ENCODE data around the gene TARBP2.
A peak's percentile ranks its signal among the peaks of the same experiment; 100 is the strongest.
"Not testable (repeated sequence)": the region's sequence is repeated elsewhere in the genome, so short reads cannot be mapped to it uniquely, and the experiment has no call there.

Gene TARBP2

DNA sequence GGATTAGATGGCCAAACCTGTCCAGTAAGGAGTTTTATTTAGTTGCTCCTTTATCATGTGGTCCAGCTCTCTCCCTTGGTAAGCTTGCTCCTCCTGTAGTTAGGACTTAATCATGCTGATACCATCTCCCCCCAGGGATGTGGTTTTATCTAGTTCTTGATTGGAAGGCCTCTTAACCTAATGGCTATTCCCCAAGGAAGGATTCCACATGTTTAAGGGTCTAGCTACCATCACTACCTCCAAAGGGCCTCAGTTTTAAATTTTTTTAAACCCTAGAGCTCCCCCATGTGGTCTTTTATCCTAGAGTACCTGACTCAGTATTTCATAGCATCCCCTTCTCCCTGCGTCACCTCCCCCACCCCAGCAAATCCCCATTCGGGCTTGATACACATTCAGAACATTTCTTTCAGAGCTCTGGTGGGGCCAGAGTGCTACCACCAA is 24.3 kb upstream of the TARBP2 start:
- DNase-seq: no peak

GRCh38 chr12:53478865-53479264 is 22.2 kb upstream of the TARBP2 start:
- no peak for DNase-seq

DNA sequence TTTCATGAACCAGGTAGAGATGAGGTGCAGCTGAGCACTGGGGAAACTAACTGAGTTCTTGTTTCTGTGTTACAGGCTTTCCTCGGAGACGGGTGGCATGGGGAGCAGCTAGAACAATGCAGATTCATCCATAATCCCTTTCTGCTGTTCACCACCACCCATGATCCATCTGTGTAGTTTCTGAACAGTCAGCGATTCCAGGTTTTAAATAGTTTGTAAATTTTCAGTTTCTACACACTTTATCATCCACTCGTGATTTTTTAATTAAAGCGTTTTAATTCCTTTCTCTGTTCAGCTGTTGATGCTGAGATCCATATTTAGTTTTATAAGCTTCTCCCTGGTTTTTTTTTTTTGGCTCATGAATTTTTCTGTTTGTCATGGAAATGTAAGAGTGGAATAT is 21.8 kb upstream of the TARBP2 start:
- DNase-seq: no peak

GRCh38 chr12:53480491-53481442 is 20.3 kb upstream of the TARBP2 start:
- no peak for DNase-seq

DNA sequence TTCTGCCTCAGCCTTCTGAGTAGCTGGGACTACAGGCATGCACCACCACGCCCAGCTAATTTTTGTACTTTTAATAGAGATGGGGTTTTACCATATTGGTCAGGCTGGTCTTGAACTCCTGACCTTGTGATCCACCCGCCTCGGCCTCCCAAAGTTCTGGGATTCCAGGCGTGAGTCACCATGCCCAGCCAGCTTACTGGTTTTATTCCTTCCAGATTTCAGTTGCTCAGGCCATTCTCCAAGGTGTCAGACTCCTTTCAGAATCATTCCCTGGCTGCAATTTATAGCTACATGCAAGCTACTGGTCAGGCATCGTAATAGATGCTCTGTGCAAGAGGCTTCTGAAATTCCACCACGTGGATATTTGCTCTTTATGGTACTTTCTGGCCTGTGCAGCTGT is 19.6 kb upstream of the TARBP2 start:
- DNase-seq: not testable (repeated sequence)

DNA sequence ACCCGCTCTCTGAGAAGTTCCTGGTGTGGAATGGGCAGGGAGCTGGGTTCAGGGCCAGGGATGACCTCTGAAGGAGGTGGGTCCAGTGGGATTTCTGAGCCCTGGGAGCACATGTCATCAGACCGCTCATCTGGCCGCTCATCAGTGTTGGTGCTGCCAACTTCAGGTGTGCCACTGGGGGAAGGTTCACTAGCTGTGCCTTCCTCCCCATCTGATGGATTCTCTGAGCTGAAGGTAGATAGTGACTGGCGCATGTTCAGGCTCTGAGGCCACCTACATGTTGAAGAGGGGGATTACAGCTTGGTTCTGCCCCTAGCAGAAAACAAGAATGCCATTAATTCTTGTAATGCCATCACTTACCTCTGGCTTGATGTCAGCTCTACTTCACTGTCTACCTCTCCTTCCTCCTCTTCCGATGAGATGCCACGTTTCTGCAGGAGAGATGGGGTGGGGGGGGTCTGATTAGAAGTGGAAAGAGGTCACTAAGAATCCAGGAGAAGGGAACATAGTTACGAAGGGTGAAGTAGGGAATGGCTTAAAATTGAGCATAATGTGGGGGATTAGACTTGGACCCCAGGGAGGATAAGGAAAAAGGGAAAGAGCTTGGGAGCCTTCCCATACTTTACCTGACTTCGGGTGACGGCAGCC is 19.0 kb upstream of the TARBP2 start:
- no peak for DNase-seq

DNA sequence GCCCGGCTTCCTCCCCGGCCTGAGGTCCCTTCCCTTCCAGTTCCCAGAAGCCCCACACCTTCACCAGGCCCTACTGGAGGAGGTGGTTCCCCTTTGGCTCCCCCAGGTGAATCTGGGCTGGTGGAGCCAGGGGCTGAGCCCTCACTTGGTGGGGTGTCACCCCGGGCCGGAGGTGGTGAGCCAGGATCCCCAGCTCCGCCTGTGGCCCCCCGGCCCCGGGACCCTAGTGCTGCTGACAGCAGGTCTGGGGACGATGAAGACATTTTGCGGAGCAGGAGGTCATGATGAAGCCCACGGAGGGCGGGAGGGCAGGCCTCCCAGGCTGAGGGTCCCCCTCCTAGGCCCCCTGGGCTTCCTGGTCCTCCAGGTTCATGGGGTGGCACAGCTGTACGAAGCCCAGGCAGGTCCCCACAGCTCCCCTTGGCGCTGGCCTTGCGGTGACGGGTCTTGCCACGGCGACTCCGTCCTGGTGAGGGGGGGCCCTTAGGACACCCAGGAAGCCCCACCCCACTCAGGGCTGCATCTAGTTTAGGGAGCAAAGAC is 18.4 kb upstream of the TARBP2 start:
- DNase-seq: no peak

GRCh38 chr12:53483225-53483978 is 17.7 kb upstream of the TARBP2 start:
- no peak for DNase-seq

GRCh38 chr12:53483979-53484377 is 17.1 kb upstream of the TARBP2 start:
- no peak for DNase-seq

- no peak for DNase-seq
These were observed 16.2 kb upstream of the TARBP2 start for GRCh38 chr12:53484686-53485575.

- DNase-seq: no peak
These were observed 14.9 kb upstream of the TARBP2 start for GRCh38 chr12:53485955-53486735.

DNA sequence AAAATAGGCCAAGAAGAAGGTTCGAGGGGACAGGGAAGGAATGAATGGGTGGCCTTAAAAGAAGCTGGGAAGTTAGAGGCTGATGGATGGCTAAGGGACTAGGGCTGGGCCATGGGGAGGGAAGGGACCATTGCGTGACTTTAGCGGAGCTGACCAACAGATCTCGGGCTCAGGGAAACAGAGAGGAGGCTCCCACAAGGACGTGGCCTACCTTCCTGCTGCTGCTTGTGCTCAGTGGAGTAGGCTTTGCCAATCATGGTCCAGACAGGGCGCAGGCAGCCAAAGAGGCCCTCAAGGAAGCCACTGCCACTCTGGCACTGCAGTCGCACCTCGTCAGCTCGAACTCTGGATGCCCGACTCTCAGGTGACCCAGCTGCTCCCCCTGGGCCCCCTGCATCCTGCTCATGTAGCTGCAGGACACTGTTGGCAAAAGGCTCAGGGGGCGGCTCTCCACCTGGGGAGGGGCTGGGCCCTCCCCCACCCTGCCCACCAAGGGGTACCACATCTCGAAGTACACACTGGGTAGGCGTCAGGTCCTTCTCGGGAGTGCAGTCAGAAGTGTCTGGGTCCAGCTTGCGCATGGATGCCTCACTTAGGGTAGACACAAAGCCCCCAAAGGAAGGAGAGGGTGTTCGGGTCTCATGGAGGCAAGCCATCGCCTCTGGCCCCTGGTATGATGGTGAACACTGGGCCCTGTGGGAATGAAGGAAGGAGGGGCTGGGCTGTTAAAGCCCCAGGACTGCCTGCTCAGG is 14.2 kb upstream of the TARBP2 start:
- DNase-seq: no peak

GRCh38 chr12:53489242-53489864 is 11.7 kb upstream of the TARBP2 start:
- DNase-seq: no peak

GRCh38 chr12:53492188-53492587 is 8.9 kb upstream of the TARBP2 start:
- DNase-seq: no peak

DNA sequence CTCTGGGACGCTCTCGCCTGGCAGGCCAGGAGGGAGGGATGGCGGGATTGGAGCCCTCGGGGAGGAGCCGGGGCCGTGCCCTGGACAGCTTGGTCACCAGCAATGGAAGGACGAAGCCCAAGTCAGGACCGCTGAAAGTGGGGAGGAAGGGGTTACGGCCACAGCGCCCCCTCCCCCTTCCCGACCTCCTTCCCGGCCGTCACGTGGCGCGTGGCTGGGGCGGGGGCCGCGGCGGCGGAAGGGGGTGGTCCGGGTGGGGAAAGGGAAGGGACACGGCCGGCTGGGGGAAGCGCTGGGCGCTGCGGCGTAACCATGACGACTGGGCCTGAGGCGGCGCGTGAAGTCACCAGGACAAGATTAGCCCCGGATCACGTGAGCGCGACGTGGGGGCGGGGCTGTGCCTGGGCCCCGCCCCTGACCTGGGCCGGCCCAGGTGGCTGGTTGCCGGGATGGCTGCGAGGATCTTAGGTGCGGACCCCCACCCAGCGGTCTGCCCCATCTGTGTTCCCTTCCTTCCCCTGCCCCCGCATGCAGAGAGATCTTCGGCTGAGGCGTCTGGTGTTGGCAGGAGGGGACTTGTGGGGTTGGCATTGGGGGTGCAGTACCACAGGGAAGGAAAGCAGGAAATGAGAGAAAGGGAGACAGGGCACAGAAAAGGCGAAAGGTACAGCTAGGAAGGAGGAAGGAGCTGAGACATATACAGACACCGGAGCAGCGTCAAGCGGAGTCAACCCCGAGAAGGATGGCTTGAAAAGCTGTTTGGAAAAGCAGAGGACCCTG is 8.1 kb upstream of the TARBP2 start:
- DNase-seq: peak; percentile 81 to 90

GRCh38 chr12:53493610-53494391 is 7.3 kb upstream of the TARBP2 start:
- DNase-seq: no peak

DNA sequence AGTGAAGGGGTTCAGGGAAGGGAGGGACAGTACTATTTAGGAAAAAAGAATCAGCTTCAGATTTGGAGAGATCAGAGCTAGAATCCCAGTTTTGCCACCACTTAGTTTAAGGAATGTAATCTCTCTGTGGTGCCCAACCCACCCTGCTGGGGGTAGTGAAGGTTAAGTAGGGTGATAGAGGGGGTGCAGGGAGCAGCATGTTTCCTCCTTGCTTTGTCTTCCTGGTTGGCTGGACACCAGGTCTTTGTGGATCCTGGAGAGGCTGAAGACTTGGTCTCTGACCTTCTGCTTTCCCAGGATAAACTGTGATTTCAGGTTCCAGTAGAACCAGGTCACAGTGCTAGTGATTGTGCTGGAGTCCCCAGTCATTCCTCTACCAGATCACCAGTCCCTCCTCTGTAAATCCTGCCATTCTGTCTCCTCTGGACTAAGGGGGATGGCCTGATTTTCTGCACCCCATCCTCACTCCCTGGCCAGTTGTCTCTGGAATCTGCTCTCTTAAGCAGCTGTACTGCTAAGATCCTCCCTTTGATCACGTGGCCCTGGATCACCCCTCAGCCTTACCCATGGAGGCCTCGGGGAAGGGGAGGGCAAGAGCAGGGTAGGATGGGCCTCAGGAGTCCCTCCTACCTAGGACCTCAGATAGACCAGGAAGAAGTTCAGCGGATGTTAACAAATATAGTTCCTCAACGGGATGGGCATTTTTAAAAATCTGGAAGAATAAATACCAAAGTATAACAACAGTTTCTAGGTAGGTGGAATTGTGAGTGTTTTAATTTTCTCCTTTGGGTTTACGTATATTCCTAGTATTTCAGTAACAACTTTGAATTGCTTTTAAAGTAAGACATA is 5.0 kb upstream of the TARBP2 start:
- DNase-seq: no peak

GRCh38 chr12:53496752-53497032 is 4.4 kb upstream of the TARBP2 start:
- no peak for DNase-seq
